Endothelial cell of umbilical vein (primary cell): Measurements from ENCODE around the gene NUP35. TPM values are rescaled to one million over a fixed set of nuclear protein-coding genes. Genes with fewer than 3 reads are reported as not detected.

Source experiments
- Bru-seq: library from RNA; stranded (reverse); fragments of 400-500 nt; gene quantifications from one replicate; lab custom pipeline; 2021; lab: Mats Ljungman, UMichigan
- BruChase-seq, 2 experiments: library from RNA; stranded (reverse); fragments of 400-500 nt; gene quantifications; one replicate each; lab custom pipeline; 2021; lab: Mats Ljungman, UMichigan
- BruUV-seq: library from RNA; stranded (reverse); fragments of 400-500 nt; replicated peaks from 2 replicates; lab custom pipeline; 2021; lab: Mats Ljungman, UMichigan
- CTCF ChIA-PET: fragments of 300-600, 350-600 bp; sonication (Branson Sonifier 250); formaldehyde crosslinking; loops from one replicate; lab custom pipeline; 2021; ENCODE audit warnings: antibody characterized with exemption, inconsistent platforms; lab: Charles Lee
- POLR2A ChIA-PET: fragments of 300-600, 350-600 bp; sonication (Branson Sonifier 250); formaldehyde crosslinking; loops from one replicate; lab custom pipeline; 2021; ENCODE audit warnings: antibody characterized with exemption, inconsistent platforms; lab: Charles Lee
- DNase-seq: peaks from one replicate; pipeline ENCODE4 v3.0.0-alpha.2; 2011; ENCODE audit warnings: low read depth, low spot score
- FAIRE-seq: peaks from 2 replicates; lab custom pipeline; 2011; peaks lifted over from hg19 to GRCh38; lab: Jason Lieb, UNC
- H2AFZ ChIP-seq: 2 replicates; pipeline ENCODE4 v1.6.0; 2012; ENCODE audit warnings: low read depth, low read length, control low read depth, inconsistent platforms
- H3K27ac ChIP-seq: 2 replicates; pipeline ENCODE4 v1.5.1; 2011; ENCODE audit warnings: low read depth, mild to moderate bottlenecking, control low read depth, low read length, moderate library complexity; ENCODE audit not compliant: insufficient read depth
- H3K27me3 ChIP-seq, 2 experiments: 2 replicates each; pipeline versions ENCODE4 v1.6.0 to v1.6.1; 2011; ENCODE audit warnings: low read length in 2 of 2, mixed read lengths in 1 of 2; ENCODE audit not compliant: control insufficient read depth in 2 of 2, insufficient read depth in 2 of 2
- H3K36me3 ChIP-seq, 2 experiments: 2 replicates in 1 of 2; 3 replicates in 1 of 2; pipeline ENCODE4 v1.5.1; 2011; ENCODE audit warnings: low read length in 2 of 2, mild to moderate bottlenecking in 1 of 2, moderate library complexity in 1 of 2; ENCODE audit not compliant: control insufficient read depth in 2 of 2, insufficient read depth in 2 of 2; ENCODE audit errors: extremely low read depth in 1 of 2
- H3K4me1 ChIP-seq: 3 replicates; pipeline ENCODE4 v1.5.1; 2011; ENCODE audit warnings: mild to moderate bottlenecking, low read length; ENCODE audit not compliant: control insufficient read depth, insufficient read depth; ENCODE audit errors: extremely low read depth
- H3K4me2 ChIP-seq: 2 replicates; pipeline ENCODE4 v1.6.1; 2011; ENCODE audit warnings: low read length, control low read depth, mixed read lengths; ENCODE audit not compliant: insufficient read depth
- H3K4me3 ChIP-seq, 3 experiments: fragments of 200-600 bp in 1 of 3; sonication (generic), shearing (Covaris generic) in 1 of 3; replicated peaks in 1 of 3; 2 replicates each; pipeline ENCODE4 v1.5.1; 2011 to 2016; ENCODE audit warnings: control low read depth in 3 of 3, low read length in 3 of 3, mild to moderate bottlenecking in 2 of 3, inconsistent platforms in 1 of 3, low read depth in 1 of 3, moderate library complexity in 1 of 3; ENCODE audit not compliant: insufficient read depth in 1 of 3
- H3K79me2 ChIP-seq: 2 replicates; pipeline ENCODE4 v1.6.0; 2012; ENCODE audit warnings: low read length, inconsistent platforms; ENCODE audit not compliant: control insufficient read depth, insufficient read depth
- H3K9ac ChIP-seq: replicated peaks from 2 replicates; pipeline ENCODE3; 2011; ENCODE audit warnings: low read length, control low read depth; ENCODE audit not compliant: insufficient read depth; ENCODE audit errors: extremely low read depth
- H3K9me1 ChIP-seq: replicated peaks from 3 replicates; pipeline ENCODE4 v1.6.0; 2011; ENCODE audit warnings: mild to moderate bottlenecking, low read length; ENCODE audit not compliant: control insufficient read depth, insufficient read depth; ENCODE audit errors: extremely low read depth
- H3K9me3 ChIP-seq: replicated peaks from 2 replicates; pipeline ENCODE4 v1.5.1; 2012; ENCODE audit warnings: low read length, inconsistent platforms; ENCODE audit not compliant: control insufficient read depth, insufficient read depth
- H4K20me1 ChIP-seq: replicated peaks from 2 replicates; pipeline ENCODE3; 2011; ENCODE audit warnings: mild to moderate bottlenecking, low read length; ENCODE audit not compliant: control insufficient read depth, insufficient read depth; ENCODE audit errors: extremely low read depth
- EZH2 ChIP-seq: IDR thresholded peaks from 2 replicates; pipeline ENCODE4 v1.6.1; 2012; ENCODE audit warnings: borderline replicate concordance, low read depth, mild to moderate bottlenecking, moderate library complexity, low read length, inconsistent platforms; ENCODE audit not compliant: severe bottlenecking
- FOS ChIP-seq: IDR thresholded peaks from 2 replicates; pipeline ENCODE4 v1.6.1; 2011; ENCODE audit warnings: mild to moderate bottlenecking, low read length, moderate library complexity, borderline replicate concordance; ENCODE audit not compliant: insufficient read depth
- GATA2 ChIP-seq: IDR thresholded peaks from 2 replicates; pipeline ENCODE4 v1.7.0; 2011; ENCODE audit warnings: low read depth, mild to moderate bottlenecking, moderate library complexity, mixed read lengths, low read length; ENCODE audit not compliant: insufficient read length, insufficient read depth
- JUN ChIP-seq: IDR thresholded peaks from 2 replicates; pipeline ENCODE4 v1.6.1; 2011; ENCODE audit warnings: borderline replicate concordance, low read depth; ENCODE audit not compliant: insufficient read length, insufficient read depth
- MYC ChIP-seq: IDR thresholded peaks from one replicate; pipeline ENCODE4 v1.6.1; 2011; ENCODE audit warnings: mild to moderate bottlenecking, low read depth, low read length
- POLR2A ChIP-seq: IDR thresholded peaks from 2 replicates; pipeline ENCODE4 v1.6.1; 2012; ENCODE audit warnings: low read depth, mild to moderate bottlenecking, control low read depth, low read length
- POLR2AphosphoS5 ChIP-seq: IDR thresholded peaks from 2 replicates; pipeline ENCODE4 v1.6.1; 2012; ENCODE audit warnings: low read depth, mild to moderate bottlenecking, control low read depth, low read length, moderate library complexity; ENCODE audit not compliant: insufficient read depth
- dilution Hi-C: fragments of 300-500 bp; cut with MboI; formaldehyde crosslinking; loops from one replicate; pipeline ENCODE4 v1.15.0; 2019; ENCODE audit warnings: low sequenced_read_pairs; ENCODE audit not compliant: extremely low pct_ligation_motif_present
- intact Hi-C: fragments of 100-400 bp; cut with micrococcal nuclease; formaldehyde crosslinking; loops from one replicate; pipeline ENCODE4 v1.10.0; 2022
- long read RNA-seq: library from polyadenylated mRNA; stranded (forward); transcript quantifications from one replicate; pipeline ENCODE4 v2.0.0, GENCODE V29; 2021
- polyA minus RNA-seq, 3 experiments: library from RNA; depleted of rRNA, polyadenylated mRNA; stranded (reverse); fragments of >200 nt; gene quantifications; 1 replicate in 1 of 3; 2 replicates in 2 of 3; pipeline ENCODE4 v1.2.3, GENCODE V29; 2011
- polyA plus RNA-seq, 4 experiments: library from polyadenylated mRNA; depleted of rRNA in 3 of 4; stranded (reverse) in 3 of 4; unstranded in 1 of 4; fragments of >200 nt; gene quantifications; 2 replicates each; pipeline versions ENCODE4 v1.2.1 to v1.2.3, GENCODE V29; 2011 to 2012; ENCODE audit warnings: missing spikeins in 1 of 4
- total RNA-seq: library from RNA; stranded (reverse); gene quantifications from 2 replicates; pipeline ENCODE4 v1.2.3, GENCODE V29; 2021
- TF ChIP-seq, protein P1 (sequence below): IDR thresholded peaks from 2 replicates; pipeline ENCODE4 v1.6.1; 2011; ENCODE audit not compliant: insufficient read depth, insufficient read length
- TF ChIP-seq, protein P2 (sequence below), 2 donors: IDR thresholded peaks; 1 replicate in 1 of 2; 2 replicates in 1 of 2; pipeline ENCODE4 v1.5.1; 2011; ENCODE audit warnings: low read length in 2 of 2, mild to moderate bottlenecking in 2 of 2, moderate library complexity in 2 of 2, control low read depth in 1 of 2, inconsistent platforms in 1 of 2, low read depth in 1 of 2; ENCODE audit not compliant: insufficient read depth in 1 of 2; ENCODE audit errors: extremely low read depth in 1 of 2

The NUP35 gene, protein sequence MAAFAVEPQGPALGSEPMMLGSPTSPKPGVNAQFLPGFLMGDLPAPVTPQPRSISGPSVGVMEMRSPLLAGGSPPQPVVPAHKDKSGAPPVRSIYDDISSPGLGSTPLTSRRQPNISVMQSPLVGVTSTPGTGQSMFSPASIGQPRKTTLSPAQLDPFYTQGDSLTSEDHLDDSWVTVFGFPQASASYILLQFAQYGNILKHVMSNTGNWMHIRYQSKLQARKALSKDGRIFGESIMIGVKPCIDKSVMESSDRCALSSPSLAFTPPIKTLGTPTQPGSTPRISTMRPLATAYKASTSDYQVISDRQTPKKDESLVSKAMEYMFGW
- total RNA-seq (18.5 and 22.1 TPM in 2 replicates), polyA plus RNA-seq (8.4 and 8.6 TPM in 2 replicates), polyA minus RNA-seq (15.2 and 15.4 TPM in 2 replicates), Bru-seq, nascent RNA (percentile 82 among the genes with signal in this experiment), BruChase-seq, experiment 1, labeled RNA remaining after a 6-hour chase (percentile 59 among the genes with signal in this experiment), BruChase-seq, experiment 2, labeled RNA remaining after a 2-hour chase (percentile 80 among the genes with signal in this experiment)
- 10.3 and 11.4 TPM in 2 replicates for polyA plus RNA-seq (2011; cell fraction: cytosol; rRNA removed)
- polyA plus RNA-seq (2011; cell fraction: nucleus; rRNA removed) = 12.0 and 14.6 TPM in 2 replicates
- polyA plus RNA-seq (2012) = 12.7 and 19.5 TPM in 2 replicates
- polyA minus RNA-seq (2011; cell fraction: cytosol; rRNA and poly(A)+ RNA removed) = 8.8 TPM
- 20.7 and 28.3 TPM in 2 replicates for polyA minus RNA-seq (2011; cell fraction: nucleus; rRNA and poly(A)+ RNA removed)
- long read RNA-seq, transcript NUP35-201 (9 exons, 1,633 nt) = major isoform, 31 of 37 reads
- long read RNA-seq, partial matches to known transcripts = 5 of 37 reads
- long read RNA-seq, other reads (novel, unspliced or antisense) = 1 of 37 reads

DNA sequence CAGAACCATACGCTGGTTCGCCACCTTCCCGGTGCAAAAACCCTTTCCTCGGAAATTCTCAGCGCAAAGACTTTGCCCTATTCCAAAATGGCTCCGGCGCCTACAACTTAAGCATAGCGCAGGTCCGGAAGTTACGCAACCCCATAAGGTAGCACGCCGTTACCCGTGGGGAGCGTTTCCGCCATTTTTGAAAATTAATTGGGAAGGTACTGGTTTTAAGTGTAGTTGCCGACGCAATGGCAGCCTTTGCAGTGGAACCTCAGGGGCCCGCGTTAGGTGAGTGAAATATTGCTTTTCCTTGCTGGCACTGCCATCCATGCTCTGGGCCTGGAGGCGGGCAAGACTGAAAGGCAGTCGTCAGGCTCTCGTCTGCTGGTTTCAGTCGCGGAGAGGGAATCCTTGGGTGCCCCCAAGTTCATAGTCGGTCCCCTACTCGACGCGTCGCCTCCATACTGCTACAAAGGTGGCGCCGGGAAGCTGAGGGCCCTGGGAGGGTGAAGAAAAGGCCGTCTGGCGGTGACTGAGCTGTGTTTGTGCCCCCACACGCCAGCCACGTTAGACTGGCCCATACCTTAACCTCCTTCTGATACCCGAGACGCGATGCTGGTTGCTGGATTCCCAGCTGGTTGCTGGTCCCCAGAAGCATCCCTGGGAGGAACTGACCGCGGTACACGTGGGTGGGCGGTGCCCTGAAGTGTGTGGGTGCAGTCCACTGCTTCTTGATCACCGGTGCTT, at the start of gene NUP35:
Gene NUP35, plus strand, starts transcription at position 222 of the 735 bp plus-strand sequence. Its CDS starts 15 bp downstream, at position 237.
- Histone ChIP-seq H3K27me3 (no peaks in the 10 kb centered on the region), H3K4me1 (peaks cover 12% of the 10 kb centered on the region), H3K9me1 (no peaks in the 10 kb centered on the region), H3K9me3 (no peaks in the 10 kb centered on the region), H3K4me3 (peak within 1 kb of the TSS; percentile 61 to 81 (median 72)), H3K36me3 (peaks cover 0 to 4% of the 10 kb centered on the region in 2 experiments), H4K20me1 (no peaks in the 10 kb centered on the region), H3K79me2 (peaks cover 46% of the 10 kb centered on the region), H3K27ac (peak within 1 kb of the TSS; percentile 71), H3K4me2 (peak within 1 kb of the TSS; percentile 86), H2AFZ (peak within 1 kb of the TSS; percentile 90), H3K9ac (peak within 1 kb of the TSS; percentile 84)
- POLR2A ChIA-PET = interaction anchor here (0.6 kb wide), 1 partner anchor 1739 kb away, joined by 3 read pairs; no protein-coding TSS in a partner anchor
- intact Hi-C loops (loop anchor here (1.0 to 2.0 kb wide), 3 partner anchors 46 to 86 kb away; partner anchors contain the start of genes DUSP19 and NCKAP1), dilution Hi-C loops (no loop called here)
- FAIRE-seq (peak; percentile 86), DNase-seq (peak; percentile 98)
- TF ChIP-seq POLR2AphosphoS5 (no peak), JUN (no peak), FOS (no peak), MYC (peak; percentile 72), EZH2 (no peak), GATA2 (no peak), POLR2A (peak; percentile 42)
- TF ChIP-seq, protein P1, sequence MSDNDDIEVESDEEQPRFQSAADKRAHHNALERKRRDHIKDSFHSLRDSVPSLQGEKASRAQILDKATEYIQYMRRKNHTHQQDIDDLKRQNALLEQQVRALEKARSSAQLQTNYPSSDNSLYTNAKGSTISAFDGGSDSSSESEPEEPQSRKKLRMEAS = peak; percentile 84
- TF ChIP-seq, protein P2, sequence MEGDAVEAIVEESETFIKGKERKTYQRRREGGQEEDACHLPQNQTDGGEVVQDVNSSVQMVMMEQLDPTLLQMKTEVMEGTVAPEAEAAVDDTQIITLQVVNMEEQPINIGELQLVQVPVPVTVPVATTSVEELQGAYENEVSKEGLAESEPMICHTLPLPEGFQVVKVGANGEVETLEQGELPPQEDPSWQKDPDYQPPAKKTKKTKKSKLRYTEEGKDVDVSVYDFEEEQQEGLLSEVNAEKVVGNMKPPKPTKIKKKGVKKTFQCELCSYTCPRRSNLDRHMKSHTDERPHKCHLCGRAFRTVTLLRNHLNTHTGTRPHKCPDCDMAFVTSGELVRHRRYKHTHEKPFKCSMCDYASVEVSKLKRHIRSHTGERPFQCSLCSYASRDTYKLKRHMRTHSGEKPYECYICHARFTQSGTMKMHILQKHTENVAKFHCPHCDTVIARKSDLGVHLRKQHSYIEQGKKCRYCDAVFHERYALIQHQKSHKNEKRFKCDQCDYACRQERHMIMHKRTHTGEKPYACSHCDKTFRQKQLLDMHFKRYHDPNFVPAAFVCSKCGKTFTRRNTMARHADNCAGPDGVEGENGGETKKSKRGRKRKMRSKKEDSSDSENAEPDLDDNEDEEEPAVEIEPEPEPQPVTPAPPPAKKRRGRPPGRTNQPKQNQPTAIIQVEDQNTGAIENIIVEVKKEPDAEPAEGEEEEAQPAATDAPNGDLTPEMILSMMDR (IDR thresholded peaks at IDR 0.05; ENCODE audit: extremely low read depth in 1 of 2, insufficient read depth in 1 of 2, low read depth in 1 of 2, low read length in 2 of 2) = no peak
- CTCF ChIA-PET = interaction anchor here (0.6 to 1.2 kb wide), 2 partner anchors 8 to 46 kb away, joined by 3 to 4 read pairs; partner anchors contain the start of gene DUSP19
- TSS peak; percentile 83 for BruUV-seq
